GM13977 (cell line): Measurements from ENCODE around the gene B4GALT5.
"Not testable (repeated sequence)": the region's sequence is repeated elsewhere in the genome, so short reads cannot be mapped to it uniquely, and the experiment has no call there.

Experiments
- DNase-seq: peaks from one replicate; pipeline ENCODE4 v3.0.0; 2012; ENCODE audit warnings: low spot score
- in situ Hi-C: fragments of 300-500 bp; cut with MboI; formaldehyde crosslinking; loops from one replicate; pipeline ENCODE4 v1.12.0; 2022; ENCODE audit warnings: low sequenced_read_pairs, low pct_unique_long_range_greater_than_20kb, mixed read lengths, inconsistent platforms; ENCODE audit not compliant: unreplicated experiment
- TF ChIP-seq, protein P1 (sequence below): IDR thresholded peaks from 2 replicates; pipeline ENCODE4 v1.5.1; 2012; ENCODE audit warnings: mild to moderate bottlenecking, control low read depth; ENCODE audit not compliant: insufficient read depth; ENCODE audit errors: extremely low read depth, missing control alignments

The B4GALT5 gene

DNA sequence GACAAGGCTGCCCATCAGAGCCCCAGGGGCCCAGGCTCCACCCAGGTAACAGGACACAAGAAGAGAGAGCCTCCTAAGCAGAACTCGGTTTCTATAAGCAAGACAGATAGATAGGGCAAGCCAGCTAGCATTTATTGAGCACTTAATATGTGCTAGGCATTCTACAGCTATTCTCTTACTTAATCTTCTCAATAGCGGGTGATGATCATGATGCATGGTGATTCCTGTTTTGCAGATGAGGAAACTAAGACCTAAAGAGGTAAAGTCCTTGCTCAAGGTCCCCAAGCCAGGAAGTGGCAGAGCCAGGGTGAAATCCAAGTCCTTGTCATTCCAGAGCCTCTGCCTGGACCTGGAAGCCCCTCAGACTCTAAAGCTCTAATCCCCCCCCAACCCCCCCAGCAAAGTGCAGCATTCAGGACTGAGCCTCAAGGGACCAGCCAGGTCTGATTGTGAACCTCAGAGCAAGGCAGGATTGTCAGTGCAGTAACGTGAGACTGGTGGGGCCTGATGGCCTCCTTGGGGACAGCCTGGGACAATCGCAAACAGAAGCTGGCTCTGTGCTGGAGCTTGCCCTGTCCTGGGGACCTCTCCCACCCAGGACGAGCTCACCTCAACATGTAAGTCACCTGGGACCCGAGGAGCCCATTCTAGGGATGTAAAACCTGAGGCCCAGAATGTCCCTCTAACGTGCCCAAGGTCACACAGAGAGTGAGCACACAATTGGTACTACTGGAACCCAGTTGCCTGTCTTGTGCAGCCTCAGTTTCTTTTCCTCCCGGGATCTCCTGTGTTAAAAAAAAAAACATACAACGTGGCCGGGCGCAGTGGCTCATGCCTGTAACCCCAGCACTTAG lies 97.3 kb downstream of the B4GALT5 start:
- in situ Hi-C loops = no loop called here

DNA sequence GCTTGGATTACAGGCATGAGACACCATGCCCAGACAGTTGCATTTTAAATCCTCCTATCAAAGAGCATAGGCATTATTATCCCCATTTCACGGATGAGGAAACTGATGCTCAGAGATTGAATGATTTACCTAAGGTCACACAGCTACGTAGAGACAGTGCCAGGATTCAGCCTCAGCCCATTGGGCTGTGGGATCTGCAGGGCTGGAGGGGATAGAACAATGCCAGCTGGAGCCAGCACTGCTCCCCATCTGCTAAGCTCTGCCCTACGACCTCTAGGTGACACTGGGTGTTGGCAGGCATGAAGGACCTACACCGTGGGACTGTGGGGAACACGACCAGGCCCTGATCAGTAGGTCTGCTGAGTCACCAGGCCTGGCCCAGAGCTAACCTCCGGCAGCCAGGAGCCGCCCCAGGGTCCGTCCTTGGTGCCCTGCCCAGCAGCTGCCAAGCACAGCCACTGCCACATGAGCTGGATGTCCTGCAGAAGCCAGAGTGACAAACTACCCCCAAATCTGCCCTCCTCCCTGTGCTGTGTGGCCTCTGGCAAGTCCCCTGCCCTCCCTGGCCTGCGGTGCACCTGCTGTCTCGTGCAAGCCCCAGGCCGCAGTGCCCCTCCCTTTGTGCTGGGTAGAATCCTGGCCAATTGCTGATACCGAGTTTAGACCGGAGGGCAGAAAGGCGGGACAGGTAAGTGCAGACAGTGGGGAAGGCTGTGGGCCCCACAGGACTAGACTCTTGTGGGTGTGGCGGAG lies 98.1 kb downstream of the B4GALT5 start:
- in situ Hi-C loops = no loop called here
- DNase-seq = no peak
- TF ChIP-seq, protein P1, sequence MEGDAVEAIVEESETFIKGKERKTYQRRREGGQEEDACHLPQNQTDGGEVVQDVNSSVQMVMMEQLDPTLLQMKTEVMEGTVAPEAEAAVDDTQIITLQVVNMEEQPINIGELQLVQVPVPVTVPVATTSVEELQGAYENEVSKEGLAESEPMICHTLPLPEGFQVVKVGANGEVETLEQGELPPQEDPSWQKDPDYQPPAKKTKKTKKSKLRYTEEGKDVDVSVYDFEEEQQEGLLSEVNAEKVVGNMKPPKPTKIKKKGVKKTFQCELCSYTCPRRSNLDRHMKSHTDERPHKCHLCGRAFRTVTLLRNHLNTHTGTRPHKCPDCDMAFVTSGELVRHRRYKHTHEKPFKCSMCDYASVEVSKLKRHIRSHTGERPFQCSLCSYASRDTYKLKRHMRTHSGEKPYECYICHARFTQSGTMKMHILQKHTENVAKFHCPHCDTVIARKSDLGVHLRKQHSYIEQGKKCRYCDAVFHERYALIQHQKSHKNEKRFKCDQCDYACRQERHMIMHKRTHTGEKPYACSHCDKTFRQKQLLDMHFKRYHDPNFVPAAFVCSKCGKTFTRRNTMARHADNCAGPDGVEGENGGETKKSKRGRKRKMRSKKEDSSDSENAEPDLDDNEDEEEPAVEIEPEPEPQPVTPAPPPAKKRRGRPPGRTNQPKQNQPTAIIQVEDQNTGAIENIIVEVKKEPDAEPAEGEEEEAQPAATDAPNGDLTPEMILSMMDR = no peak

More for the DNA sequence above, 97.3 kb downstream of the B4GALT5 start:
- TF ChIP-seq, protein P1 = no peak
- no peak for DNase-seq

DNA sequence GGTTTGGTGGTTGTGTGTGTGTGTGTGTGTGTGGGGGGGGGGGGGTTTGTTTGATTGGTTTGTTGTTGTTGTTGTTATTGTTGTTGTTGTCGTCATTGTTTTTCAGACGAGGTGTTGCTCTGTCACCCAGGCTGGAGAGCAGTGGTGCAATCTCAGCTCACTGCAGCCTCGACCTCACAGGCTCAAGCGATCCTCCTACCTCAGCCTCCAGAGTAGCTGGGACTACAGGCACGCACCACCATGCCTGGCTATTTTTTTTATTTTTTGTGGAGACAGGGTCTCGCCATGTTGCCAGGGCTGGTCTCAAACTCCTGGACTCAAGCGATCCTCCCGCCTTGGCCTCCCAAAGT lies 98.7 kb downstream of the B4GALT5 start:
- DNase-seq, in situ Hi-C loops: not testable (repeated sequence)

DNA sequence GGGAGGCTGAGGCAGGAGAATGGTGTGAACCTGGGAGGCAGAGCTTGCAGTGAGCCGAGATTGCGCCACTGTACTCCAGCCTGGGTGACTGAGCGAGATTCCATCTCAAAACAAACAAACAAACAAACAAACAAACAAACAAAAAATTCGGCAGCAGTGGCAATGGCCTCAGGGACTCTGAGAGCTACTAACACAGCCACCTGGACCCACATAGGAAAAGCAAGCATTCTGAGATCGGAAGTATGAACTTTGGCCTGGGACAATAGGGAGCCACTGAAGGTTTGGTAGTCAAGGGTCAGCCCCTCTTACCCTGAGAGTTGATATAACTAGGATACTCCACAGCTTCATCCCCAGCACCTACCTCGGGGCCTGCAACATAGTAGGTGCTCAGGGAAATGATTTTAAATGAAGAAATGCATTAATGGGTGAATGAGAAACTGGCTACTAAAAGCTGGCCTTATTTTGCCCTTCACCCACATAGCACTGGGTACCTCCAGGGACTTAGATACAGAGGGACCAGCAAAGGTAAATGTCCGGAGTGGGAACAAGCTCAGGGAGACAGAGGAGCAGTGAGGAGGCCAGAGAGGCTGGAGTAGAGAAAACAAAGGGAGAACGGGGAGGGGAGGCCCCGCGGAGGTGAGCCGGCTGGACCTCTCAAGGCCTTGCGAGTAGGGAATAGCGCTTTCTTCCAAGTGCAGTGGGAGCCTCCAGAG lies 99.2 kb downstream of the B4GALT5 start:
- TF ChIP-seq, protein P1 = no peak
- in situ Hi-C loops = no loop called here
- no peak for DNase-seq

DNA sequence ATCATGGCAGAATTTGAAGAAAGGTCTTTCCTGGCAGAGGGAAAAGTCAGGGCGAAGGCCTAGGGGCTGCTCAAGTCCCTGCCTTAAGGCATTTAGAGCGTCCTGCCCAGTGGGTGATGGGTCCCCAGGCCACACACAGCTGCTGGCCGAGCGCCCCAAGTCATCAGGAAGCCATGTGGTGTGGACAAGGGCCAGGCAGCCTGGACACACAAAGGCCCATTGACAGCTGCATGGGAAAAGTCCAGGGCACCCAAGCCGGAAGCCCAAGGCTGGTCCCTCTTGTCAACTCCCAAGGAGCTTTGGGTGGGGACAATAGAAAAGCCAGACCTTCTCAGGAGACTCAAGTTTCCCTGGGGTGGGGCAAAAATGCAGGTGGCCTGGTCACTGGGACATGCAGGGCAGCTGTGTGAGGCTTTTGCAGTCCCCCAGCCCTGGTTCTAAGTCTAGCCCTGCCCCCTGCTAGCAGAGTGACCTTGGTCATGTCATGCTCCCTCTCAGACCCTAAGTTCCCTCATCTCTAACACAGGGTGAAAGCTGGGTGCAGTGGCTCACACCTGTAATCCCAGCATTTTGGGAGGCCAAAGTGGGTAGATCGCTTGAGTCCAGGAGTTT lies 101.4 kb downstream of the B4GALT5 start:
- no peak for DNase-seq
- in situ Hi-C loops = no loop called here
- TF ChIP-seq, protein P1 = no peak

DNA sequence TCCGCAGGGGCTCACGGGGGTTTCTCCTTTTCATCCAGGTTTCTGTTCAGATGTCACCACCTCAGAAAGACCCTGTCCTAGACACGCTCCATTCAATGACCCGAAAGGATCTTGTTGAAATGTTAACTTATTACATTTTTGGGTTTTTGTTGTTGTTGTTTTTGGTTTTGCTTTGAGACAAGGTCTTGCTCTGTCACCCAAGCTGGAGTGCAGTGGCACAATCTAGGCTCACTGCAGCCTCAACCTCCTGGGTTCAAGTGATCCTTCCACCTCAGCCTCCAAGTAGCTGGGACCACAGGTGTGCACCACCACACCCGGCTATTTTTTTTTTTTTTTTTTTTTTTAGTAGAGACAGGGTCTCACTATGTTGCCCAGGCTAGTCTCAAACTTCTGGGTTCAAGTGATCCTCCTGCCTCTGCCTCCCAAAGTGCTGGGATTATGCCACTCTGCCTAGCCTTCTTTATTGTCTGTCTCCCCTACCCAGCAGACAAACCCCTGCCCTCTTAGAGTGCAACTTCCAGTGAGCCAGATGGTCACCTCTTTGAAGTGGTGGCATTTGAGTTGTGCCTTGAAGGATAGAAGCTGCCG lies 102.0 kb downstream of the B4GALT5 start:
- DNase-seq, in situ Hi-C loops: not testable (repeated sequence)
